HG03060 (cell line): Measurements from ENCODE around the gene TRDMT1.

Source experiments
- ATAC-seq: cut with Tn5 transposase; IDR thresholded peaks from one replicate; pipeline ENCODE4 v1.9.1; 2021; ENCODE audit warnings: low read depth, moderate number of reproducible peaks; ENCODE audit not compliant: unreplicated experiment

Gene TRDMT1

GRCh38 chr10:17113346-17113745, 88.1 kb downstream of the TRDMT1 start:
- ATAC-seq, result no peak

- no peak for ATAC-seq
These were observed 88.9 kb downstream of the TRDMT1 start for GRCh38 chr10:17112566-17112965.

GRCh38 chr10:17109475-17110207, 91.8 kb downstream of the TRDMT1 start:
- no peak for ATAC-seq

DNA sequence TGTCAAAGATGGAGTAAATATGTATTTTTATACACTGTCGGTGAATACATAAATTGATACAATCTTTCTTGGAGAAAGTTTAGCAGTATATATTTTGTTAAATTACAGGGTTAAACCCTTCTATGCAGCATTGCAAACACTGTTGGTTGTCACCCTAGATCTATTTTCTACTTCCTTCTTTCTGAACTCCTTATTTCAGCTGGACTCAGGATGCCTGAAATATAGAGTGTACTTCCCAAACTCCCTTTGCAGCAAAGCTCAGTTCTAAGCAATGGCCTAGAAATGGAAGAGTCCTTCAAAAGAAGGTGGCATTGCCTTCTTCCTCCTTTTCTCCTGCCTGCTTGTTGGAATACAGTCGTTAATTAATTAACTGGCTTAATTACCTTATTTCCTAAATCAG, 92.4 kb downstream of the TRDMT1 start:
- ATAC-seq, result no peak

- ATAC-seq, result no peak
These were observed 94.5 kb downstream of the TRDMT1 start for GRCh38 chr10:17106991-17107390.

DNA sequence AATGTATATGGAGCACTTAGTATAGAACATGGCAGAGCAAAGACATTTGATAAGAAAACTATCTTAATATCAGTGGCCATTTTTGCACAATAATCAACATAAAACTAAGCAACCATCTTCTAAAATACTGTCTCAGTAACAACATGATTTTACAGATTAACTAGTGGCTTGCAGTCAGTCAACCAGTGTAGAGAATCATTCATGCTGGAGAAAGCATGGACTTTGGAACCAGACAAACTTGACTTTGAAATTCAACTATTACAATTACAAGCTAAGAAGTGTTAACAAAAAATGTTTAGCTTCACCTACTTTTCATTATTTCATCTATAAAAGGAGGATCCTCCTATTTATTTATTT, 99.6 kb downstream of the TRDMT1 start:
- ATAC-seq, result no peak

DNA sequence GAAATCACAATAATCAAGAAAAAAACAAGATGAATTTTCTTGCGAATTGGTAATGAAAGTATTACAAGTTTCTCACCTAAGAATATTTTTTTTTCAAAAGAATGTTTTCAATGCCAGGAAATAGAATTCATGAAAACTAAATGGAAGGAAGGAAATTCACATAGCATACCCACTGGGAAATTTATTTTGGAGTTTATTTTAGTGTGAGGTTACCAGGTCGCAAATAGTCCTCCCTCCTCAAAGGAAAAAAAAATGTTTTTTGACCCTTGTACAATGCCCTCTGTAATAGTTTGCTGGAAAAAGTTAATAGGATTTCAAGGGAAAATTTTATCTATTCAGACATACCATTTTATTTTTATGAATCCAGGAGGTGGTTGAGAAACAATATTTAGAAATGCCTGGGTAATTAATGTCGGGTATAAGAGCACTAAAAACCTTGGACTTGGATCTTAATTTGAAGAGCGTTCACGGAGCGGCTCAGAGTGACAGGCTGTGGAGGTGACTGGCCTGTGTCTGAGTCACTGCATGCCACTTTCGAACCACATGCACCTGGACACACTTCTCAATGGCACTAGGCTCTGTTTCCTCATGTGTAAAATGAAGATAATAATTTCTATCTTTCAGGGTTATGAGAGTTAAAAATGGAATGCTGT, 100.1 kb downstream of the TRDMT1 start:
- ATAC-seq, result no peak

- no peak for ATAC-seq
These were observed 100.9 kb downstream of the TRDMT1 start for GRCh38 chr10:17100586-17100985.

- ATAC-seq, result no peak
These were observed 103.5 kb downstream of the TRDMT1 start for GRCh38 chr10:17098012-17098411.
